ENCODE results near the gene ADGRG6.

The ADGRG6 gene

DNA sequence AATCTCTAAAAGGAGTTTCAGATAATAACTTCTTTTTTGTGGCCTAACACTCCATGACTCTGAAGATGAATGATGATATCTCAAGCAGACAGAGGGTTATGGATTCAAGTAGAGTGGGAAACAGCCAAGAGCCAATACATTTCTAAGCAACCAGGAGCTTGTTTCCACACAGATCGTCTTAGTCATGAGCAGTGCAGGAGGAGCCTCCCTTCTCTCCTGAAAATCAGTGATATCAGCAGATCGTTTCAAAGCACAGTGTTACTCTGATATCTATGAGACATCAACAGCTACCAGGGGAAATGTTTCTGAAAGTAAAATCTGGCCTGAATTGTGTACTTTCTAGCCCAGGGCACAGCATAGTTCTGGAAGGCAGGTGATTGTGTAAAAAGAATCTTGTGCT lies 11.5 kb downstream of the ADGRG6 start:
- TF ChIP-seq JUND (IDR thresholded peaks at IDR 0.05; ENCODE audit: low read depth), result no peak
- in situ Hi-C loops (cut with HindIII; ENCODE audit: low pct_unique_long_range_greater_than_20kb, low sequenced_read_pairs), result no loop called here
- no peak for DNase-seq (ENCODE audit: low read depth in 1 of 2, low spot score in 1 of 2)

GRCh38 chr6:142316791-142317368 lies 15.1 kb downstream of the ADGRG6 start:
- no peak for DNase-seq (ENCODE audit: low read depth in 1 of 2, low spot score in 1 of 2)
- in situ Hi-C loops (cut with HindIII; ENCODE audit: low pct_unique_long_range_greater_than_20kb, low sequenced_read_pairs), result no loop called here
- no peak for TF ChIP-seq JUND (IDR thresholded peaks at IDR 0.05; ENCODE audit: low read depth)

DNA sequence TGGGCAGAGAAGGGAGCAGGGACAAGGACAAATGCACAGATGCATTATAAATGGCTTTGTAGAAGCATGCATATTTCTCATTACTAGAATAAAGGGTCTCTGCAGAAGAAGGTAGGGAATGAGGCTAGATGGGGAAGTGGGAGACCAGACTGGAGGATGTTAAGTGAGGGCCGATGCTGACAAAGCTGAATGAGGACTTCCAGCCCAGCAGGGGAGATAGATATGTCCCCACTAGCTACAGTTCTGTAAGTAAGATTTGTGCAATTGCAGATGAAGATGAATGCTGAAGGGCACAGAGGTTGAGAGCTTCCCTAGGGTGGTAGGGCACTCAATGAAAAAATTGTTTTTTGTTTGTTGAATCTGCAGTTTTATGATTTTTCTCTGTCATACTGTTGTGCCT lies 16.9 kb downstream of the ADGRG6 start:
- in situ Hi-C loops (cut with HindIII; ENCODE audit: low pct_unique_long_range_greater_than_20kb, low sequenced_read_pairs), result no loop called here
- no peak for DNase-seq (ENCODE audit: low read depth in 1 of 2, low spot score in 1 of 2)
- TF ChIP-seq JUND (IDR thresholded peaks at IDR 0.05; ENCODE audit: low read depth), result no peak

DNA sequence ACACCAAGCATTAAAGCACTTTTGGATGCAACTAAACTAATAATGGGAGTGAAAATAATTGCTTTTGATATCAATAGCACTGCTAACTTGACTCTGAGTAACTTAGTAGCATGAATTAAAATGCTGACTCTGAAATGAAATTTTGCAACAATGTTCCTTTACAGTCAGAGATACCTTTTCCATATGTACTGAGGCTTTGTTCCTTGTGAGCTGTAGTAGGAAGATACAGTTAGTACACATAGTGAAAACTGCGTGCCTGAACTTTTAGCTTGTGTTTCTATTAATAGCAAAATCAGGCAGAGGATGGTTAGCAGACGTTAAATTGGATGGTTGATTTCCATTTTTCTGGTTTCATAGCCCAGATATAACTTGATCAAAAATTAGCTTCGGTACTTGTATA lies 18.6 kb downstream of the ADGRG6 start:
- no peak for TF ChIP-seq JUND (IDR thresholded peaks at IDR 0.05; ENCODE audit: low read depth)
- in situ Hi-C loops (cut with HindIII; ENCODE audit: low pct_unique_long_range_greater_than_20kb, low sequenced_read_pairs), result no loop called here
- no peak for DNase-seq (ENCODE audit: low read depth in 1 of 2, low spot score in 1 of 2)

DNA sequence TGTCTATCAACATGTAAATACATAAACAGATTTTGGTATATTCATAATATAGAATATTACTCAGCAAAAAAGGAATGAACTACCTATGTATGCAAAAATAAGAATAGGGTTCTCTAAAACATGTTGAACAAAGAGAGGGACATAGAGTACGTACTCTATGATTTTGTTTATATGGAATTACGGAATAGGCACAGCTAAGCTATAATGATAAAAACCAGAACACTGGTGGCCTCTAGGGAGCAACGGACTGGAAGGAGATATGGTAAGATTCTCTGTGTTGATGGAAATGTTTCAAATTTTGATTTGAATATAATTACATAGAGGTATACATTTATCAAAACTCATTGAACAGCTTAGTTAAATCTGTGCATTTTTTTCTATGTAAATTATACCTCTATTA lies 19.6 kb downstream of the ADGRG6 start:
- in situ Hi-C loops (cut with HindIII; ENCODE audit: low pct_unique_long_range_greater_than_20kb, low sequenced_read_pairs), result no loop called here
- no peak for TF ChIP-seq JUND (IDR thresholded peaks at IDR 0.05; ENCODE audit: low read depth)
- DNase-seq (ENCODE audit: low read depth in 1 of 2, low spot score in 1 of 2), result no peak

- no peak for TF ChIP-seq JUND (IDR thresholded peaks at IDR 0.05; ENCODE audit: low read depth)
- no peak for DNase-seq (ENCODE audit: low read depth in 1 of 2, low spot score in 1 of 2)
- in situ Hi-C loops (cut with HindIII; ENCODE audit: low pct_unique_long_range_greater_than_20kb, low sequenced_read_pairs), result no loop called here
These were observed 20.3 kb downstream of the ADGRG6 start for GRCh38 chr6:142322066-142322465.

DNA sequence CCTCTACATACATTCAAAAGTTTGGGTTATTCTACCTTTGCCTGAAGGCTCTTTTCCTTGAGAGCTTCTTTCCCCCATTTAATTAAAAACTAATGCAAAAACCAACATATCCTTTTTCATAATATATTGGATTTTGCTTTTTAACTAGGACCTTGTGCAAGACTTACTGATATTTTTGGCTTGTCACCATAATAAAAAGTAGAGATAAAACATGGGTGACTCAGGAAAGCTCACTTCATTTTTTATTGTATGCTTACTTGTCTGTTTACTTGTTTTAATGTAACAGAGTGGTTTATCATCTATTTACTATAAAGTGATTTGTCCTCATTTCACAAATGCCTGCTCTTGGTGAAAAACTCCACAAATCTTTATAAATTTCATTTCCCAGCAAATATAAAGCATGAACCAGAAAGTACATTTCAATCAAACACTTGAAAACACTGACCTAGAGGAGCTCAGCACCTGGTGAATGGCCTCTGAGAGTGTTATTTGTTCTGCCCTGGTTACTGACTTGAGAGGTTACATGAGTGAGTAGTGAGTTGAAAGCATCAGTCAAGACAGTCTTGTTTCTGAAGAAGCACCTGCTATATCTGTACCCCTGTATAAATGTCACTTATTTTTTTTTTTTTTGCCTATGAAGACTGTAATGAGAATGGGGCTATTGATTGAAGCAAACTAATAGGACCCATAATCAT lies 20.8 kb downstream of the ADGRG6 start:
- in situ Hi-C loops (cut with HindIII; ENCODE audit: low pct_unique_long_range_greater_than_20kb, low sequenced_read_pairs), result no loop called here
- no peak for DNase-seq (ENCODE audit: low read depth in 1 of 2, low spot score in 1 of 2)
- TF ChIP-seq JUND (IDR thresholded peaks at IDR 0.05; ENCODE audit: low read depth), result no peak

DNA sequence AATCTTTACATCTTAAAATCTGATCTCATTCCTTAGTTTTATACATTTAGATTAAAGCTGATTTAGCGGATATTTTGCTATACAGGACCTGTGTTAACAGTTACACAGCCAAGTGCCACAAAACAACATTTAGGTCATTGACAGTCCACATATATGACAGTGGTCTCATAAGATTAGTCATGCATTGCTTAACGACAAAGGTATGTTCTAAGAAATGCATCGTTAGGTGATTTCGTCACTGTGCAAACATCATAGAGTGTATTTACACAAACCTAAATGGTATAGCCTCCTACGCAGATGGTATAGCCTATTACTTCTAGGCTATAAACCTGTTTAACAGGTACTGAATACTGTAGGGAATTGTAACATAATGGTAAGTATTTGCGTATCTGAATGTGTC lies 21.6 kb downstream of the ADGRG6 start:
- DNase-seq (ENCODE audit: low read depth in 1 of 2, low spot score in 1 of 2), result peak in 1 of 2 experiments; percentile 95
- in situ Hi-C loops (cut with HindIII; ENCODE audit: low pct_unique_long_range_greater_than_20kb, low sequenced_read_pairs), result no loop called here
- TF ChIP-seq JUND (IDR thresholded peaks at IDR 0.05; ENCODE audit: low read depth), result peak; percentile 96

- in situ Hi-C loops (cut with HindIII; ENCODE audit: low pct_unique_long_range_greater_than_20kb, low sequenced_read_pairs), result no loop called here
- DNase-seq (ENCODE audit: low read depth in 1 of 2, low spot score in 1 of 2), result no peak
- TF ChIP-seq JUND (IDR thresholded peaks at IDR 0.05; ENCODE audit: low read depth), result no peak
These were observed 22.3 kb downstream of the ADGRG6 start for GRCh38 chr6:142324111-142324510.

- in situ Hi-C loops (cut with HindIII; ENCODE audit: low pct_unique_long_range_greater_than_20kb, low sequenced_read_pairs), result no loop called here
- no peak for DNase-seq (ENCODE audit: low read depth in 1 of 2, low spot score in 1 of 2)
- no peak for TF ChIP-seq JUND (IDR thresholded peaks at IDR 0.05; ENCODE audit: low read depth)
These were observed 23.3 kb downstream of the ADGRG6 start for GRCh38 chr6:142325111-142325510.

DNA sequence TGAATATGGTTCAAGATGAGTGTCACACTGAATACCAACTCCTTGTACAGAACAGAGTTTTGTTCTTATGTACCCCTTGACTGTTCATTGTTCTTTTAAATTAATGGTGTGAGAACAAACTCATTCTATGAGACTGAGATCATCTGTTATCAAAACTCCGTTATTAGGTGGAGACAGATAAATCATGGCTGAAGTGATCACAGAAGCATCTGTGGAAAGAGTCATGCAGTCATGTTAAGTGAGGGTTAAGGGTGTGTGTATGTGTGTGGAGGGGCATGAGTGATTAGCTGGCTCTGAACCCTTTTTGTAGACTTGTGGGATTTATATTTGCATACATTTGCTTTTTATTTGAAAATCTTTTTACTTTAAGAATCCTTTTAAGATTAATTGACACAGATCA lies 24.7 kb downstream of the ADGRG6 start:
- in situ Hi-C loops (cut with HindIII; ENCODE audit: low pct_unique_long_range_greater_than_20kb, low sequenced_read_pairs), result no loop called here
- DNase-seq (ENCODE audit: low read depth in 1 of 2, low spot score in 1 of 2), result no peak
- no peak for TF ChIP-seq JUND (IDR thresholded peaks at IDR 0.05; ENCODE audit: low read depth)

- in situ Hi-C loops (cut with HindIII; ENCODE audit: low pct_unique_long_range_greater_than_20kb, low sequenced_read_pairs), result no loop called here
- TF ChIP-seq JUND (IDR thresholded peaks at IDR 0.05; ENCODE audit: low read depth), result no peak
- DNase-seq (ENCODE audit: low read depth in 1 of 2, low spot score in 1 of 2), result no peak
These were observed 26.3 kb downstream of the ADGRG6 start for GRCh38 chr6:142328070-142328469.

GRCh38 chr6:142329486-142330113 lies 27.8 kb downstream of the ADGRG6 start:
- no peak for DNase-seq (ENCODE audit: low read depth in 1 of 2, low spot score in 1 of 2)

More at GRCh38 chr6:142329486-142330113, 27.8 kb downstream of the ADGRG6 start:
- TF ChIP-seq JUND (IDR thresholded peaks at IDR 0.05; ENCODE audit: low read depth), result no peak
- in situ Hi-C loops (cut with HindIII; ENCODE audit: low pct_unique_long_range_greater_than_20kb, low sequenced_read_pairs), result no loop called here
